ENCODE measurements around the gene PSMB1. TPM values are rescaled to one million over a fixed set of nuclear protein-coding genes. Genes with fewer than 3 reads are reported as not detected.

The PSMB1 gene
- total RNA-seq, 1 donor from 2014 or later = 141 TPM

DNA sequence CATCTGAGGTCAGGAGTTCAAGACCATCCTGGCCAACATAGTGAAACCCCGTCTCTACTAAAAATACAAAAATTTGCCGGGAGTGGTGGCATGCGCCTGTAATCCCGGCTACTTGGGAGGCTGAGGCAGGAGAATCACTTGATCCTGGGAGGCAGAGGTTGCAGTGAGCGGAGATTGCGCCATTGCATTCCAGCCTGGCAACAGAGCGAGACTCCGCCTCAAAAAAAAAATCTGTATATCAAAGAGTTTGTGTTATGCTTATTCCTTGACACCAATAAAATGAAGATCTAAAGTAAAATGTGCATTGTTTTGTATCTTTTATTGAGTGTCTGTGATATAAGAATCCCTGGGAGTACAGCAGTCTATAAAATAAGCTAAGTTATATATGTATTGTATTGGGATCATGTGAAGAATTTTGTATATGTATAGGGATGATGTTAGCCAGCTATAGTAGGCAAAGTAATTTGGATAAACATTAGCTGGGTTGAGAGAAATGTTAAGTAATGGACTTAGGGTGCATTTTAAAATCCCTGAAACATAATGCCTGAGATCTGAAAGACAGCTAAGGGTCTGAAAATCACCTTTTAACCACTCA is 11.9 kb upstream of the PSMB1 start:
- Histone ChIP-seq H3K4me3 (no peak overlapping the region), H3K9me3 (replicated peaks) (no peaks in the 10 kb centered on the region), H3K27me3 (ENCODE audit: low read depth) (no peaks in the 10 kb centered on the region), H3K27ac (replicated peaks) (no peak overlapping the region), H3K36me3 (peaks cover 98% of the 10 kb centered on the region), H3K4me1 (no peaks in the 10 kb centered on the region)
- intact Hi-C loops (cut with micrococcal nuclease) = no loop called here
- DNase-seq = no peak
- TF ChIP-seq, protein P1, sequence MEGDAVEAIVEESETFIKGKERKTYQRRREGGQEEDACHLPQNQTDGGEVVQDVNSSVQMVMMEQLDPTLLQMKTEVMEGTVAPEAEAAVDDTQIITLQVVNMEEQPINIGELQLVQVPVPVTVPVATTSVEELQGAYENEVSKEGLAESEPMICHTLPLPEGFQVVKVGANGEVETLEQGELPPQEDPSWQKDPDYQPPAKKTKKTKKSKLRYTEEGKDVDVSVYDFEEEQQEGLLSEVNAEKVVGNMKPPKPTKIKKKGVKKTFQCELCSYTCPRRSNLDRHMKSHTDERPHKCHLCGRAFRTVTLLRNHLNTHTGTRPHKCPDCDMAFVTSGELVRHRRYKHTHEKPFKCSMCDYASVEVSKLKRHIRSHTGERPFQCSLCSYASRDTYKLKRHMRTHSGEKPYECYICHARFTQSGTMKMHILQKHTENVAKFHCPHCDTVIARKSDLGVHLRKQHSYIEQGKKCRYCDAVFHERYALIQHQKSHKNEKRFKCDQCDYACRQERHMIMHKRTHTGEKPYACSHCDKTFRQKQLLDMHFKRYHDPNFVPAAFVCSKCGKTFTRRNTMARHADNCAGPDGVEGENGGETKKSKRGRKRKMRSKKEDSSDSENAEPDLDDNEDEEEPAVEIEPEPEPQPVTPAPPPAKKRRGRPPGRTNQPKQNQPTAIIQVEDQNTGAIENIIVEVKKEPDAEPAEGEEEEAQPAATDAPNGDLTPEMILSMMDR (IDR thresholded peaks at IDR 0.05; ENCODE audit: borderline replicate concordance) = no peak

DNA sequence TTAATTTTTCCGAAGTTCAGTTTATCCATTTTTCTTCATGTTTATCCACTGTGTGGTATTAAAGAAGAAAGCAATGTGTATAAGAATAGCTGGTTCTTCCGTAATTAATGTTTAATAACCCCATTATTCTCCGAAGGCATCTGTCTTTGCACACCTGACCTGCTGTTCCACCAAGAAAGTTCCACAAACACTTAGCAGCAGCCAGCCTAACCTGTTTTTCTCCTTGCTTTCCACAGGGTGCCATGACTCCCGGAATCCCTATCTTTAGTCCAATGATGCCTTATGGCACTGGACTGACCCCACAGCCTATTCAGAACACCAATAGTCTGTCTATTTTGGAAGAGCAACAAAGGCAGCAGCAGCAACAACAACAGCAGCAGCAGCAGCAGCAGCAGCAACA is 8.4 kb upstream of the PSMB1 start:
- no peak overlapping the region for H3K4me3 ChIP-seq
- no peaks in the 10 kb centered on the region for H3K27me3 ChIP-seq (ENCODE audit: low read depth)
- H3K36me3 ChIP-seq = peaks cover 87% of the 10 kb centered on the region
- TF ChIP-seq, protein P1 (IDR thresholded peaks at IDR 0.05; ENCODE audit: borderline replicate concordance) = no peak
- no peak for DNase-seq
- no peaks in the 10 kb centered on the region for H3K9me3 ChIP-seq (replicated peaks)
- H3K4me1 ChIP-seq = no peaks in the 10 kb centered on the region
- intact Hi-C loops (cut with micrococcal nuclease) = no loop called here
- no peak overlapping the region for H3K27ac ChIP-seq (replicated peaks)

DNA sequence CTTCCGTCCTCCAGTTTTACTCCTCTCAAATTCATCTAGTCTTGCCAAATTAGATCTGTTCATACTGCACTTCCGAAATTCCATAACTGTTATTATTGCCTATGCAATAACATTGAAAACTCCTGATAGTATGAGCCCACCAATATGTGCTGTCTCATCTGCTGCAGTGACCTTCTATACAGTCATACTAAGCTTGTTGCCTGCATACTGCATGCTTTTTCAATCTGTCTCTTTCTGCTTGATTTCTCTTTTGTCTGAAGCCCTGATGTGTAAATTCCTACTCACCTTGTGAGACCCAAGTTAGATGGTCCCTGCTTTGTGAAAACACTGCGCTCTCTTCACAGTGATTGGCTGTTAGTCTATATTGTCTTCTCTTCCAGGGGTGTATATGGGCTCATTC is 2.2 kb upstream of the PSMB1 start:
- no peaks in the 10 kb centered on the region for H3K27me3 ChIP-seq (ENCODE audit: low read depth)
- H3K4me3 ChIP-seq = peak overlapping the region; percentile 98
- intact Hi-C loops (cut with micrococcal nuclease) = no loop called here
- TF ChIP-seq, protein P1 (IDR thresholded peaks at IDR 0.05; ENCODE audit: borderline replicate concordance) = no peak
- H3K4me1 ChIP-seq = peaks cover 55% of the 10 kb centered on the region
- DNase-seq = no peak
- H3K36me3 ChIP-seq = peaks cover 28% of the 10 kb centered on the region
- no peak overlapping the region for H3K27ac ChIP-seq (replicated peaks)
- no peaks in the 10 kb centered on the region for H3K9me3 ChIP-seq (replicated peaks)

DNA sequence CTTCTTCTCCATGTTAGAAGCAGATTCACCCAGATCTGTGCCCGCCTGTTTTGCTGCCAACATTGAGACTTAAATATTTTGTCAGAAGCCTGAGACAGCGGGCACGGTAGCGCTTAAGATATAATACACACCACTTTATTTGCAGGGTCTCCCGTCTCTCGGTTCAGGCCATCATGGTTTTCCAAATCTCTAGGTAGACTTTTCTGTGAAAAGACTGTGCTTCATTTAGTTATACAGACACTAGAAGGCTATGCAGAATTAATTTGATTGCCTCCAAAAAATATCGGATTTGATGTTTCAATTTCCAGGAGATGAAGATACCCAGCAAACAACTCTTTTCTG is 1.7 kb upstream of the PSMB1 start:
- H3K4me1 ChIP-seq = peaks cover 60% of the 10 kb centered on the region
- no peaks in the 10 kb centered on the region for H3K27me3 ChIP-seq (ENCODE audit: low read depth)
- H3K4me3 ChIP-seq = peak overlapping the region; percentile 98
- H3K9me3 ChIP-seq (replicated peaks) = no peaks in the 10 kb centered on the region
- intact Hi-C loops (cut with micrococcal nuclease) = no loop called here
- no peak for DNase-seq
- H3K36me3 ChIP-seq = peaks cover 29% of the 10 kb centered on the region
- TF ChIP-seq, protein P1 (IDR thresholded peaks at IDR 0.05; ENCODE audit: borderline replicate concordance) = no peak
- H3K27ac ChIP-seq (replicated peaks) = peak overlapping the region; percentile 94

DNA sequence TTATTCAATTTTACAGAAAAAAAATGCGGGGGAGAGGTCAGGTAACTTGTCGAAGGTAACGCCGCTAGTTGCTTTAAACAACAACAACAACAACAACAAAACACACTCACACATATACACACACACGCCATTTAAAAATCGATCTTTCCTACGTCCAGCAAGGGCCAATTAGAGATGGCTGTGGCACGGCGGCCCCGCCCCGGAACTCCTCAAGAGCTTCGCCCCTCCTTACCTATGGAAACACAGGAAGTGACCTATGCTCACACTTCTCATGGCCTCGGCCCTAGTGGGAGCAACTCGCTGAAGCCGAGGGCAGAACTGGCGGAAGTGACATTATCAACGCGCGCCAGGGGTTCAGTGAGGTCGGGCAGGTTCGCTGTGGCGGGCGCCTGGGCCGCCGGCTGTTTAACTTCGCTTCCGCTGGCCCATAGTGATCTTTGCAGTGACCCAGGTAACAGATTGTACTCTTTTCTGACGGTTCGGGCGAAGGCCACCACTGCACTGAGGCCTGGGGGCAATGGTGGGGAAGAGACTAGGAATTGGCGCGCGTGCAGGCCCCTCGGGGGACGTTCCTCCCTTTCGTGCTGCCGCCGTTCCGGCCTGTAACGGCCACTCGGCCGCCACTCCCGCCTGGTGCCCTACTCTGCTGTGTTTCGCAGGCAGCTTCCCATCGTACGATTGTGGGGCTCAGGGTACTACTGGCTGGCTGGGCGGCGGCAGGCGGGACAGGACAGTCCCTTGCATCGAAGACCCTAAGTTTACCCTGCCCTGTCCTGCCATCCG is 1.1 kb upstream of the PSMB1 start, which contains the start of gene TBP:
TSS of gene TBP (plus strand) at position 357 of the 783 bp plus-strand sequence. CDS start 2,661 bp downstream, outside the sequence.
- intact Hi-C loops (cut with micrococcal nuclease) = no loop called here
- no peaks in the 10 kb centered on the region for H3K9me3 ChIP-seq (replicated peaks)
- H3K36me3 ChIP-seq = peaks cover 30% of the 10 kb centered on the region
- H3K4me1 ChIP-seq = peaks cover 66% of the 10 kb centered on the region
- peak within 1 kb of the TSS; percentile 94 for H3K27ac ChIP-seq (replicated peaks)
- peak; percentile 98 for DNase-seq
- peak within 1 kb of the TSS; percentile 98 for H3K4me3 ChIP-seq
- H3K27me3 ChIP-seq (ENCODE audit: low read depth) = no peaks in the 10 kb centered on the region
- TF ChIP-seq, protein P1 (IDR thresholded peaks at IDR 0.05; ENCODE audit: borderline replicate concordance) = no peak

All from left ventricle myocardium inferior (tissue), 1 donor.